GM21447 (cell line): Measurements from ENCODE around the gene MRPL45.
"Not testable (repeated sequence)": the region's sequence is repeated elsewhere in the genome, so short reads cannot be mapped to it uniquely, and the experiment has no call there.

Experiments used
- ATAC-seq: cut with Tn5 transposase; IDR thresholded peaks from one replicate; pipeline ENCODE4 v1.9.1; 2021; ENCODE audit not compliant: unreplicated experiment

Gene MRPL45

DNA sequence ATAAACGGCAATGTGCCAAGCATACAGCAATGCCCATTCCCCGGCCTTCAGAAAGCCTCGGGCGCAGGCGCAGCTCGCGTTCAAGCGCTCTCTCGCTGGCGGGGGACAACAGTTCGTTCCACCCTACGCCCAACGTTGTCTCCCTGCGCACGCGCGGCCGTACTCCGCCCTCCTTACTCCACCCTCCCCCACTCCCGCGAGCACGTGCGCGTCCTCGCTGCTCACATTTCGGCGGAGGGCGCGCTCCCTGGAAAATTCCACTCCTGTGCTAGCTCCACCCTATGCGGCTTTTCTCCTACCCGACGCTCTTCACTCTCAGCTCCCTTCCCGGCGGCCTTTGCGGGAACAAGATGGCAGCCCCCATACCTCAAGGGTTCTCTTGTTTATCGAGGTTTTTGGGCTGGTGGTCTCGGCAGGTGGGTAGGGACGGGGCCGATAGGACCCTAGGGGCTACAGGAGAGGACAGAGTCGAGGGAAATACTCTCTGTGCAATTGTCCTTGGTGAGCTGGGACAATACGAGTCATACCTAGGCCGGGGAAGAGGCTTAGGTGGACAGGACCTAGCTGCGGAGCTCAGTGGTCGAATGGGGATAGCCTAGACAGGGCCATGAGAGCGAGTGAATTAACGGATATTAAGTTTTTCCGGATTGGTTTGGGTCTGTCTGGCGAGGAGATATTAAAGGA is at the start of gene MRPL45:
Gene MRPL45, plus strand, starts transcription at position 335 of the 684 bp plus-strand sequence. Its CDS starts 16 bp downstream, at position 351.
- ATAC-seq: peak; percentile 92

DNA sequence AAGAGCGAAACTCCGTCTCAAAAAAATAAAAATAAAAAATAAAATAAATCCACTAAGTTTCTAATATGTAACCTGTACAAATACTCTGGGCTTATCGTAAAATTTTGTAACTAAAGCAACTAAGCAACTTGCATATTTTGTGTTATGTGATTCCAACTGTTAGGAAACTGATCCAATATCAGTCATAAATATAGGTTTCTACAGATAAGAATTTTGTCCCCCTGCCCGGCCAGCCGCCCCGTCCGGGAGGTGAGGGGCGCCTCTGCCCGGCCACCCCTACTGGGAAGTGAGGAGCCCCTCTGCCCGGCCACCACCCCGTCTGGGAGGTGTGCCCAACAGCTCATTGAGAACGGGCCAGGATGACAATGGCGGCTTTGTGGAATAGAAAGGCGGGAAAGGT is 43.8 kb upstream of the MRPL45 start:
- ATAC-seq: not testable (repeated sequence)

DNA sequence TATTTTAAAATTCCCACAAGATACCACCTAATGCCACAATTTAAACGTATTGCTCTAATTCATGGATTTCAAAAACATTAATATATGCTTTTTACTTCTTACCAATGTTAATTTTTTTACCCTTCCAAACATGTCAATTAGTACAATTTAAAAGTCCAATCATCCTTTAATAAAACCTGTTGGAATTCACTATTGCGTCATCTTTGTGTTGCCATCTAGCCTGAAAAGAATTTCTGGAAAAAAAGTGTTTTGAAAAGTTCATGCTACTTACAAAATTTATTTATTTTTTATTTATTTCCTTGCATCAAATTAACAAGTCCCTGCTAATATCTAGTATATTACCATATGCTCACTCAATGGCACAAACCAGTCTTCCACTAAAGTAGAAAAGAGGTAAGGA is 42.6 kb upstream of the MRPL45 start:
- not testable (repeated sequence) for ATAC-seq

DNA sequence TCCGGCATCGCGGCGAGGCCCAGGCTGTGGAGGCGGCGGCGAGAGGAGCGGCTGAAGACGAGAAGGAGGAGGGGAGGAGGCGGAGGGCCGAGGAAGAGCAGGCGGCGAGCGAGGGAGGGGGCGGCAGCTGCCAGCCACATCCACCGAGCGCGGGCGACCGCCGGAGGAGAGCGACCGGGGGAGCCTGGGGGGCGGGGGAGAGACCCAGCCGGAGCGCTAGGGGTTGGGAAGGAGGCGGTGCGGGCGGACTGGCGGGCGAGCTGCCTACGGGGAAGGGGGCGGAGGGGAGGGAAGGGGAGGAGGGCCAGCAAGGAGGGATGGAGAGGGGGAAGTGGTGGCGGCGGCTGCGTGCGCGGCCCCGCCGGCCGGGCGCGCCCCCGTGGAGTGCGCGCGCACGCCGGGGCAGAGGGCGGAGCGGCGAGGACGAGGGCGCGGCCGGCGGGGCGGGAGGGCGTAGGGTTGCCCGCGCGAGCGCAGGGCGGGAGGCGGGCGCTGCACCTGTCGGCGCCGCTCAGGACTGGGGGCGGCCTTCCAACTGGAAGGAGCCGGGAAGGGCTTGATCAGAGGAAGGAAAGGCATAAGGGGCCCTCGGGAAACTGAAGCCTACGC is 39.9 kb upstream of the MRPL45 start:
- peak; percentile 64 for ATAC-seq

DNA sequence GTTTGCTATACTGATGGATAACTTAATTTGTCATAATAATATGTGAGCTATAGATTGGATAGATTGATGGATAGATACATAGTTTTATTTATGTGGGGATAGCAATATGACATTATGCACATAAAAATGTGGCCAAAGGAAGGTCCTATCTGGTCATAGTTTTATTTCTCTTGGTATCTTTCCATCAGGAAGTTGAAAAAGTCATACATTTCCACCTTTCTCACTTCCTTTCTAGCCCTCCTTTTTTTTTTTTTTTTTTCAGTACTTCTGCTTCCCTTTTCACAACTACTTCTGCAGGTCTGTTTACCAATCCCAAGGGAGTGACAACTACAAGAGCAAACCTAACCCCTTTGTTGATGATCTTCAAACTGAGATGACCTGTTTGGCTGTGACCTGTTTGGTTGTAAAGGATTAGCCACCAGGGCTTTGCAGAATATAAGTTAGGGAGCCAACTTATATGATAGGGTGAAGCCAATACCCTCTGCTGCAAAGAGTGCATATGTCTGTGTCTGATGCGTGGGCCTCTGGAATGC is 30.9 kb upstream of the MRPL45 start:
- ATAC-seq: not testable (repeated sequence)

DNA sequence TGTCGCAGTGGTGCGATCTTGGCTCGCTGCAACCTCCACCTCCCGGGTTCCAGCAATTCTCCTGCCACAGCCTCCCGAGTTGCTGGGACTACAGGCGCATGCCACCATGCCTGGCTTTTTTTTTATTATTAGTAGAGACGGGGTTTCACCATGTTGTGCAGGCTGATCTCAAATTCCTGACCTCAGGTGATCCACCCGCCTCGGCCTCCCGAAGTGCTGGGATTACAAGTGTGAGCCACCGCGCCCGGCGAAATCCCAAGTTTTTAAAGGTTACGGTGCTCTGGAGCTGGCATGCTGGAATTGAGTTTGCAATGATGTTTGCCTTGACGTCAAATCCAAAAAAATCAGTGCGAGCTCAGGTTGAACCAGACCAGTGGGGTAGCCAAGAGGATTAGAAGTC is 30.4 kb upstream of the MRPL45 start:
- not testable (repeated sequence) for ATAC-seq

DNA sequence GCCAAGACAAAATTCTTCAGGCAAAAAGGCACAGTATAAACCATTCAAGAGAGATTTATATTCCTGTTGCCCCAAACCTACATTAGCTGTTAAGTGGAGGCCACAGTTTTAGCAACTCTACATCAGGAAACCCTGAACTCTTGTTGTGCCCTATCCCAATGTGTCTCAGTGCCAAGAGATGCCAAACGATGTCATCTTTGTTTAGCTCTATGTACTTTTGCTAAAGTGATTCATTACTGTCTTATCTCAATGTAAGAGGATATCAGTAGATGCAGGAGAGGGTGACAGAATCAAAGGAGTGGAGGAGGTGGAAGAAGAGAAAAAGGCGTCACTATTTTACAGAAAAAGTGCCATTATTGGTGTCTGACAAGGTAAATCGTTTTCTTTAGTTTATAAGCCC is 28.8 kb upstream of the MRPL45 start:
- not testable (repeated sequence) for ATAC-seq

DNA sequence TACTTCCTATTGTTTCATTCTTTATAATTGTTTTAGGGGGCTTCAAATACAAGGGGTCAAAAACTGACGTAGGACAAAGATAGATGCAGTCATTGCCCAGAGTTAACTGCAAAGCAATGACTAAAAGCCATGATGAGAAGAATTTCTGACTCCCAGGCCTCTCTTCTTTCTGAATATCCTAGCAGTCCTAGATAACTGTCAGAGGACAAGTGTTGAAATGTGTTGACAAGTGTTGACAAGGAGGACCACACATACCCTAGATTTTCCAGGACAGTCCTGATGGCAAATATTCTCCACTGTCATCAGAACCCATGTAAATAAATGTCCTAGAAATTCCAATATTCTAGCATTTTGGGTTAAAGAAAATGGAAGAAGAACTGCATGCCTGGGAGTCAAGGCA is 27.9 kb upstream of the MRPL45 start:
- ATAC-seq: not testable (repeated sequence)

DNA sequence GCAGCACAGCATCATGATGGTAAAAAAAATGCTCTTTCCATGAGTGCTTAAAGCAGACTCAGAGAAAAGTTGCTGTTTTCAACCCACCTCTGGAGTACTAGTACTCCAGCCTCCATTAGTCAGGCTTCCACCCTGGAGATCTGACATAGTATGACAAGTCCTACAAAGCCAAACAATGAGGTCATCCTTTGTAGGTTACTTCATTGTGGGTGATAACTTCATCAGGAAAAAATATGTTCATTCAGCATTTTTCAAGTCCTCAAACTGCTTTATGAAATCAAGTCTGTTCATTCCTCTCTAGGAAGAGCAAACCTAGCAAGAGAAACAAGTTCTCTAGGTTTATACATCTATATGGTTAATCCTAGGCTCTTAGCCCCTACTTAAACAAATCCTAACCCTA is 27.4 kb upstream of the MRPL45 start:
- ATAC-seq: not testable (repeated sequence)

DNA sequence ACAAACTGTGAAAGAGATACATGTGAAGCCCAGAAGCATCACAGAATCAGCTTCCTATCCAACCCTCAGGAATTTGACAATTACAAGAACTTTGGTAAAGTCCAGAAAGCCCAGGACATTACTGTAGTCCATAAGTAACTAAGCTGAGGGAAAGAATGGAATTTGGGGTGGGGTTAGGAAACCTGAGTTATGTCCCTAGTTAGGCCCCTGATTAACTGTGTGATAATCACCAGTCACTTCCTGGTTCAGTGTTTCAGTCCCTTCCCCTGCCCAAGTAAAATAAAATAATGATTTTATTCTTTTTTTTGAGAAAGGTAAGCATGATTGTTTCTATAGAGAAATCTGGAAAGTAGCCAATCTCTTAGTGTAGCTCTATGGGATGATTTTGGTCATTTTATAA is 11.0 kb upstream of the MRPL45 start:
- ATAC-seq: not testable (repeated sequence)

DNA sequence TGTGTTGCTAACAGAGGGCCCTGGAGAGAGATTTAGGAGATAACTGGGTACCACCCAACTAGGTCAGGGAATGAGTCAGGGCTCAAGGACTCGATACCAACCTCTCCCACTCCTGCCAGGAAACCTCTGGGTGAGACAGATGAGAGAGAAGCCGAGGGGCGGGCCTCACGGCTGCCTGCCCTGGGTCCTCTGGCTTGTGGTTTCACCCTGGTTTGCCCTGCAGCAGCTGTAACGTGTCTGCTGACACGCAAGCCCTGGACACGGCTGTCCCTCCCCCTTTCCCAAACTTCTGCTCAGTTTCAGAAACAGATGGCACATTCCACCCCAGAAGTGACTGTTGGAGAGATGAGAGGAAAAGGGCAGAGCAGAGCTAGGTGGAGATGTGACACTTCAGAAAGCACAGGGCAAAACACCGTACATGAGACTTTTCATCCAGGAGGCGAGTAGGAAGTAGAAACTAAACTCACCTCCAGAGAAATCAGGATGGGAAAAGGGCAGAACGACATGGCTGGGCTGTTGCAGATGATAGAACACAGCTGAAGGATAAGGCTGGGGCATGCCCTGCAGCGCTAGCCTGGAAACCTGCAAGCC is 10.4 kb upstream of the MRPL45 start:
- peak; percentile 79 for ATAC-seq

DNA sequence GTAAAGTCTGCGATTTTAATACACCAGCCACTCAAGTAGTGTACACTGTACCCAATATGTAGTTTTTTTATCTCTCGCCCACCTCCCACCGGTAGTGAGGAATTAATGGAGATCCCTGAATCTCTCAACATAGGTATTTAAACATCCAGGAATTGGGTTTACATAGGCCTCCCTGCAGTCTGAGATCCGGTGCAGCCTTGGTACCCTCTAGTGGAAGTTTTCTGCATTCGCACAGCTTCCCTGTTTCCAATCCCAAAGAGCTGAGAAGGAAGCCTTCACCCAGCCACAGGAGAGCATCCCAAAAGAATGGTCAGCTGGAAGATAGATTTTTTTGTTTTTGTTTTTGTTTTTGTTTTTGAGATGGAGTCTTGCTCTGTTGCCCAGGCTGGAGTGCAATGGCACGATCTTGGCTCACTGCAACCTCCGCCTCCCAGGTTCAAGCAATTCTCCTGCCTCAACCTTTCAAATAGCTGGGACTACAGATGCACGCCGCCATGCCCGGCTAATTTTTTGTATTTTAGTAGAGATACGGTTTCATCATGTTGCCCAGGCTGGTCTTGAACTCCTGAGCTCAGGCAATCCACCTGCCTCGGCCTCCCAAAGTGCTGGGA is 8.6 kb upstream of the MRPL45 start:
- ATAC-seq: not testable (repeated sequence)

DNA sequence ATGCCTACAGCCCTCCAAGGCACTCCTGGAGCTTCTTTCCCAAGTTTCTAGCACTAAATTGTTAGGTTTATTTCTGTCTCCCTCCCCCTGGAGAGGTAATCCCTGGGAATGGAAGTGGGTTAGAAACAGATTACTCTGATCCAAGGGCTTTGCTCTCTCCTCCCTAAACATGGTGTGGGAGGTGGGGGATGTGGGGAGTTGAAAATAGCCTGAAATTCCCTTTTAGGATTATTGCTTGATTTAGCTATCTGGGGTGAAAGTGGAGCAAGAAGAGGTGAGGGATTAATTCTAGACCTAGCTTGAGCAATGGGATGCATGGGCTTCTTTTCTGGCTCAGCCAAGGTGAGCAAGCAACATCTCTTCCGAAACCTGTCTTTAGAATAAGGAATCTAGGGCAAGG is 7.2 kb upstream of the MRPL45 start:
- not testable (repeated sequence) for ATAC-seq

DNA sequence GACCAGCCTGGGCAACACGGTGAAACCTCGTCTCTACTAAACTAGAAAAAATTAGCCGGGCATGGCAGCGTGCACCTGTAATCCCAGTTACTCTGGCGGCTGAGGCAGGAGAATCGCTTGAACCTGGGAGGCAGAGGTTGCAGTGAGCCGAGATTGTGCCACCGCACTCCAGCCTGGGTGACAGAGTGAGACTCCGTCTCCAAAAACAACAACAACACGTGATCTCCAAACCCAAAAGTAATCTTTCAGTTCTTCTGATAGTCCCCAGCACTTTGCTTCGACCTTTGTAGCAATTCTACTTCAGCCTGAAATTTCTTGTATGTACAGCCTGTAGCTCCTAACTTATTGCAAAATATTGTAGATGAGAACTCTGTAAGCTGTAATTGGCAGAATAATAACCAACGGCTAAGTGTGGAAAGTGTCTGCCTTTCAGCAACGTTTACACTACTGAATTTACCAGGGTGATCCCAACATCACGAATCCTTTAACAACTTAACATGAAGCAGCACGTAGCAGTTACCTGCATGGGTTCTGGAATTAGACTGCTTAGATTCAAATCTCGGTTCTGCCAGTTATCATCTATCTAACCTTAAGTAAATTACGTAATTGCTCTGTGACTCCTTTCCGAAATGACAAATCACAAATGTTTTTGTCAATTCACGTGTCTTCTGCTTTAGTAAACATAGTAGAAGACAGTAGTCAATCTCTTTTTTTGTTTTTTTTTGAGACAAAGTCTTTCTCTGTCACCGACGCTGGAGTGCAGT is 1.2 kb upstream of the MRPL45 start:
- not testable (repeated sequence) for ATAC-seq

DNA sequence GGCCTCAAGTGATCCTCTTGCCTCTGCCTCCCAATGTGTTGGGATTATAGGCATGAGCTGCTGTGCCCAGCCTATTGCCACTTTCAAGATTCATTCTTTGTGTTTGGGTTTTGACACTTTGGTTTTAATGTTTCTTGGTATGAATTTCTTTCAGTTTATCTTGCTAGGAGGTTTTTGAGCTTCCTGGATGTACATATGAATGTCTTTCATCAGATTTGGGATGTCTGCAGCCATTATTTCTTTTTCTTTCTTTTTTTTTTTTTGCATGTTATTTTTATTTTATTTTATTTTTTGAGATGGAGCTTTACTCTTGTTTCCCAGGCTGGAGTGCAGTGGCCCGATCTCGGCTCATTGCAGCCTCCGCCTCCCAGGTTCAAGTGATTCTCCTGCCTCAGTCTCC is 18.5 kb downstream of the MRPL45 start:
- no peak for ATAC-seq

DNA sequence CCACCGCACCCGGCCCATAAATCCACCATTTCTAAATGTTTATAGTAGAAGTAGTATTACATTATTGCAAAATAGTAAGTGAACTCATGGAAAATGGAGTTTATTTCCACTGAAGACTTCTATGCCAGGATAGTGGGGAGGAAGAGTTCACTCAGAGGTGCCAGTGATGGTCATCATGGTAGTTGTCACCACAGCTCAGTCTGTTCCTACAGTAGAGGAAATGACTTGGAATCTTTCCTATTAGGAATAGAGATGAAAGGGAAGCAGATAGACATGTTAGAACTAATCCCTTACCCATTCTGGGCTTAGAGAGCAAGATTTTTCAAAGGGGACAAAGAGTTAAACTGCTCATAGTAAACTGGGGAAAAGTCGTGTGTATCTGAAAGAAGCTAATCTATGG is 20.1 kb downstream of the MRPL45 start:
- ATAC-seq: no peak

DNA sequence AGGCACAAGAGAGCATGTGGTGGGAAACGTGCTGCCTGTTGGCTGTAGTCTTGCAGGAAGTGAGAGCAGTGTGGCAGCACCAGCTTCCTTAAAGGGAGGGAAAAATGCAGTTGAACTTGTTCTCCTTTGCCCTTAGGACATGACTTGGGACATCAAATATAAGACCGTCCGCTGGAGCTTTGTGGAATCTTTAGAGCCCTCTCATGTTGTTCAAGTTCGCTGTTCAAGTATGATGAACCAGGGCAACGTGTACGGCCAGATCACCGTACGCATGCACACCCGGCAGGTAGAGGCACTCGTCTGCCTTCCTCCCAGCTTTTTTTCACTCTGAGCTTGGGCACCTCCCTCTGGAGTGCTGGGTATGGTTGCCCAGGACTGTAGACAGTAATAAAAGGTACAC is 23.5 kb downstream of the MRPL45 start:
- ATAC-seq: no peak

DNA sequence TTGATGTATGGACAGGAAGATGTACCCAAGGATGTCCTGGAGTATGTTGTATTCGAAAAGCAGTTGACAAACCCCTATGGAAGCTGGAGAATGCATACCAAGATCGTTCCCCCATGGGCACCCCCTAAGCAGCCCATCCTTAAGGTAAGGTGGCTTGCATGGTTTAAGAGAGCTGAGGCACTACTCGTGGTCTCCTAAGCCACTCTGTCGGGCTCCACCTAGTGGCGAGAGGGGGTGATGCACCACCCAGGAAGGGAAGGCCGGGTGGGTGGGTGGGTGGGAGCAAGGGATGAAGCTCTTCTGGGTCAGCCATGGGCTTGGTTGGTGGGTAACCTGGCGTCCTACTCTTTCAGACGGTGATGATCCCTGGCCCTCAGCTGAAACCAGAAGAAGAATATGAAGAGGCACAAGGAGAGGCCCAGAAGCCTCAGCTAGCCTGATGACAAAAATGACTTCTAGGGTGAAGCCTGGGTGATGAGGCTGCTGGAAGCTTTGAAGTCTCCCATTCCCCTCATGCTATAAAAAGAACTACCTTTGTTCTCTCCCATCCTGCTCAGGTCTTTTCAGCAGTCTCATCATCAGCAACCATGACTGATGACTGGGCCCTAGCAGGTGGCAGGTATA is 25.3 kb downstream of the MRPL45 start:
- ATAC-seq: no peak

DNA sequence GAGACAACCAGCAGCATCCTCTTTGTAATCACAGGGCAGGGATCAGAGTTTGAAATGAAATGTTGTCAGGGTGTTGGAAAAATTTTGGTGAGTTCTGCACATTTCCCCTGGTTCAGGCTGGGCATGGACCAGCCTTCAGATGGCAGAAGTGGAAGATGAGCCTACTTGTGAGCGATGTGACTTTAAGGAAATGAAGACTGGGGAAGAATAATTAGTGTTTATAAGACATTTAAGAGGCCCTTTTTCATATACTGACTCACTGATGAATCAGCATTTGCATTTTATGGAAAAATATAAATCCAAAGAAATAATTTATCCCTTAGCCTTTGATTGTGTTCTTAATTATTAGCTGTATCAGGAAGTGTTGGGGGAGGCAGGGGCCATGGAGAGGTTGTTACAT is 25.9 kb downstream of the MRPL45 start:
- ATAC-seq: no peak

DNA sequence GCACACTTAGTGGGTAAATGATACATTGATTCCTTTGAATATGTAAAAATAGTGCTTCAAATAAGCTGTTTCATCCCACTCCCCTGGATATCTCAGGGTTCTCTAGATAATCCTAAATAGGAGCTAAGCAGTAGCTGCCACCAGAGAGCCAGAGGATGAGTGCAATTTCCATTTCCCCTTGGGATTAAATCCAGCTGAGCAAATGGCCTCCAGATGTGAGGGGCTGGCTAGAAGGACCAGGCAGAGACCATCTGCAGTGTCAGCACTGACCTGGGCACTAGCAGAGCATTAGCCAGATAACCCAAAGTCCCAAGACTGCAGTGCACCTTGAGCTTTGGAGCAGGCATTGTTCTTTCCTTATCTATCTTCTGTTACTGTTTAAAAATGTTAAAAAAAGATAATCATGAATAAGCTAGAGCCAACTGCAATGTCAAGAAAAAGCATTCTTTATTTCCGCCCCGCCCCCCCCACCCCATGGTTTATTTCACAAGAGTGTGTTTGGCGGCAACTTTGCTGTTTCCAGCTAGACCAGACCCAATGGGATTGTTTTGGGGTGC is 27.3 kb downstream of the MRPL45 start:
- no peak for ATAC-seq
